HepG2 (cell line): ENCODE results near the gene SEH1L. TPM values are rescaled to one million over a fixed set of nuclear protein-coding genes. Genes with fewer than 3 reads are reported as not detected.
A peak's percentile ranks its signal among the peaks of the same experiment; 100 is the strongest.

Source experiments
- AGO1 ChIP-seq: fragments of 200-400 bp; formaldehyde crosslinking; IDR thresholded peaks from 2 replicates; pipeline ENCODE4 v1.6.1; 2017; ENCODE audit warnings: mild to moderate bottlenecking, low read depth, low read length, moderate library complexity; ENCODE audit not compliant: poor library complexity, severe bottlenecking
- BCL3 ChIP-seq: sonication (generic); formaldehyde crosslinking; IDR thresholded peaks from 2 replicates; pipeline ENCODE4 v1.5.1; 2020; ENCODE audit warnings: mild to moderate bottlenecking, missing genetic modification reagents, moderate library complexity
- BORCS8-MEF2B ChIP-seq: sonication (generic); formaldehyde crosslinking; IDR thresholded peaks from 2 replicates; pipeline ENCODE4 v1.8.0; 2022; ENCODE audit warnings: mild to moderate bottlenecking, missing genetic modification reagents
- CHD4 ChIP-seq: fragments of 200-600 bp; sonication (generic); IDR thresholded peaks from 2 replicates; pipeline ENCODE4 v1.7.0; 2017; ENCODE audit warnings: mild to moderate bottlenecking, low read length, borderline replicate concordance
- EP300 ChIP-seq, 3 experiments: sonication (generic) in 1 of 3; formaldehyde crosslinking in 1 of 3; IDR thresholded peaks; 2 replicates each; pipeline versions ENCODE4 v1.5.1 to v1.6.1; 2011 to 2020; ENCODE audit warnings: low read depth in 2 of 3, low read length in 2 of 3, borderline replicate concordance in 1 of 3, improper control_type of control experiment in 1 of 3, mild to moderate bottlenecking in 1 of 3, missing genetic modification reagents in 1 of 3, moderate library complexity in 1 of 3
- HMGA1 ChIP-seq: sonication (generic); formaldehyde crosslinking; conservative IDR thresholded peaks from 2 replicates; pipeline ENCODE4 v1.4.0; 2020; ENCODE audit warnings: missing genetic modification reagents
- HOXA5 ChIP-seq: sonication (generic); formaldehyde crosslinking; IDR thresholded peaks from 2 replicates; pipeline ENCODE4 v1.4.0; 2020; ENCODE audit warnings: missing genetic modification reagents
- MAF1 ChIP-seq: sonication (generic); formaldehyde crosslinking; IDR thresholded peaks from 2 replicates; pipeline ENCODE4 v1.5.0; 2020; ENCODE audit warnings: missing genetic modification reagents, borderline replicate concordance
- PCBP2 ChIP-seq: fragments of 200-400 bp; formaldehyde crosslinking; optimal IDR thresholded peaks from 2 replicates; pipeline ENCODE3; 2018; ENCODE audit warnings: low read length, low read depth; ENCODE audit not compliant: poor library complexity, severe bottlenecking
- RARG ChIP-seq: sonication (generic); formaldehyde crosslinking; IDR thresholded peaks from 2 replicates; pipeline ENCODE4 v1.4.0; 2020; ENCODE audit warnings: low read depth, mild to moderate bottlenecking, missing genetic modification reagents
- SIN3A ChIP-seq: IDR thresholded peaks from 2 replicates; pipeline ENCODE4 v1.6.1; 2011; ENCODE audit warnings: low read depth, mild to moderate bottlenecking, control low read depth, low read length, borderline replicate concordance
- SMYD3 ChIP-seq: sonication (generic); formaldehyde crosslinking; IDR thresholded peaks from 2 replicates; pipeline ENCODE4 v1.8.1; 2023; ENCODE audit warnings: mild to moderate bottlenecking, missing genetic modification reagents
- SNAI1 ChIP-seq: sonication (generic); formaldehyde crosslinking; IDR thresholded peaks from 2 replicates; pipeline ENCODE4 v1.5.0; 2020; ENCODE audit warnings: mild to moderate bottlenecking, missing genetic modification reagents, borderline replicate concordance
- SNAPC4 ChIP-seq: sonication (generic); formaldehyde crosslinking; IDR thresholded peaks from 2 replicates; pipeline ENCODE4 v1.4.0; 2020; ENCODE audit warnings: mild to moderate bottlenecking, missing genetic modification reagents
- SRSF1 ChIP-seq: fragments of 200-400 bp; formaldehyde crosslinking; optimal IDR thresholded peaks from 2 replicates; pipeline ENCODE3; 2017; ENCODE audit warnings: mild to moderate bottlenecking, low read depth, low read length, moderate library complexity
- SYNCRIP ChIP-seq: fragments of 200-400 bp; formaldehyde crosslinking; IDR thresholded peaks from 2 replicates; pipeline ENCODE4 v1.6.1; 2018; ENCODE audit warnings: mild to moderate bottlenecking, low read depth, low read length; ENCODE audit not compliant: insufficient read depth
- ZBTB37 ChIP-seq: sonication (generic); formaldehyde crosslinking; IDR thresholded peaks from 2 replicates; pipeline ENCODE4 v1.4.0; 2020; ENCODE audit warnings: mild to moderate bottlenecking, missing genetic modification reagents
- ZNF224 ChIP-seq: sonication (generic); formaldehyde crosslinking; IDR thresholded peaks from 2 replicates; pipeline ENCODE4 v1.5.0; 2020; ENCODE audit warnings: mild to moderate bottlenecking, missing genetic modification reagents
- ZNF367 ChIP-seq: sonication (generic); formaldehyde crosslinking; IDR thresholded peaks from 2 replicates; pipeline ENCODE4 v1.4.0; 2020; ENCODE audit warnings: missing genetic modification reagents, borderline replicate concordance
- polyA plus RNA-seq, 8 experiments: library from polyadenylated mRNA; depleted of rRNA in 3 of 8; stranded (reverse) in 7 of 8; unstranded in 1 of 8; fragments of >200 nt; fragmentation: Illumina TruSeq in 4 of 8; extraction: Trizol in 4 of 8; gene quantifications; 2 replicates each; pipeline versions ENCODE4 v1.2.1 to v1.2.3, GENCODE V29; 2011 to 2016; ENCODE audit warnings: low read depth in 4 of 8, missing spikeins in 1 of 8, mixed read lengths in 1 of 8; ENCODE audit not compliant: insufficient read depth in 1 of 8
- total RNA-seq, 5 experiments: library from RNA; depleted of rRNA; stranded (reverse); fragments of >200 nt; fragmentation: Illumina TruSeq; extraction: Trizol; gene quantifications; 2 replicates each; pipeline ENCODE4 v1.2.3, GENCODE V29; 2016; ENCODE audit warnings: low read depth in 1 of 5
- TF ChIP-seq, protein P1 (sequence below): sonication (generic); formaldehyde crosslinking; IDR thresholded peaks from 2 replicates; pipeline ENCODE4 v1.8.1; 2023; ENCODE audit warnings: missing genetic modification reagents, mild to moderate bottlenecking, borderline replicate concordance

The SEH1L gene
- total and polyA plus RNA-seq, 2 of the 13 experiments (the other 11 are each of a cell fraction or from before 2014, with no cell fraction given): 59.6 to 63.5 TPM

GRCh38 chr18:12948050-12948804, 416 bp downstream of the SEH1L start (continued):
- TF ChIP-seq SNAPC4 (CRISPR knock-in tag): no peak
- peak in 1 of 2 experiments; percentile 2; a peak in 1 of 4 replicates for TF ChIP-seq EP300 (IDR thresholded peaks at IDR 0.05; ENCODE audit: low read depth in 2 of 2, low read length in 2 of 2)
- no peak; the same call in 1 of the 2 replicates for TF ChIP-seq EP300 (CRISPR knock-in tag; IDR thresholded peaks at IDR 0.05; ENCODE audit: borderline replicate concordance)
- peak; percentile 96 for TF ChIP-seq BORCS8-MEF2B (CRISPR knock-in tag)
- no peak; the same call in 1 of the 2 replicates for TF ChIP-seq MAF1 (CRISPR knock-in tag)
- TF ChIP-seq AGO1: no peak
- TF ChIP-seq, protein P1, sequence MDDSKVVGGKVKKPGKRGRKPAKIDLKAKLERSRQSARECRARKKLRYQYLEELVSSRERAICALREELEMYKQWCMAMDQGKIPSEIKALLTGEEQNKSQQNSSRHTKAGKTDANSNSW (CRISPR knock-in tag): peak; percentile 97; the same call in 1 of the 2 replicates
- peak; percentile 96; the same call in 1 of the 2 replicates for TF ChIP-seq ZNF367
- TF ChIP-seq HMGA1 (CRISPR knock-in tag): no peak
- TF ChIP-seq BCL3: peak; percentile 100
- TF ChIP-seq SRSF1: no peak
- TF ChIP-seq CHD4: no peak
- peak; percentile 86 for TF ChIP-seq ZNF224
- TF ChIP-seq ZBTB37 (CRISPR knock-in tag): no peak
- TF ChIP-seq SIN3A: peak; percentile 89; the same call in 1 of the 2 replicates
- no peak for TF ChIP-seq SNAI1
- no peak for TF ChIP-seq SYNCRIP
- no peak for TF ChIP-seq PCBP2
- TF ChIP-seq RARG (CRISPR knock-in tag): peak; percentile 27; the same call in 1 of the 2 replicates
- peak; percentile 71; the same call in 1 of the 2 replicates for TF ChIP-seq SMYD3 (CRISPR knock-in tag)
- TF ChIP-seq HOXA5 (CRISPR knock-in tag): peak; percentile 67; the same call in 1 of the 2 replicates
